Measurements from ENCODE around the gene ADAM12.

GRCh38 chr10:126115886-126116285 is 272.4 kb downstream of the ADAM12 start:
- TF ChIP-seq CTCF (IDR thresholded peaks at IDR 0.05) (no peak), POLR2A (IDR thresholded peaks at IDR 0.05) (no peak)

Measured in uterus (tissue), 2 donors.